ENCODE results near the gene BUD23. TPM values are rescaled to one million over a fixed set of nuclear protein-coding genes. Genes with fewer than 3 reads are reported as not detected.

Gene BUD23
- total RNA-seq, 1 donor from 2014 or later, result 59.3 TPM

DNA sequence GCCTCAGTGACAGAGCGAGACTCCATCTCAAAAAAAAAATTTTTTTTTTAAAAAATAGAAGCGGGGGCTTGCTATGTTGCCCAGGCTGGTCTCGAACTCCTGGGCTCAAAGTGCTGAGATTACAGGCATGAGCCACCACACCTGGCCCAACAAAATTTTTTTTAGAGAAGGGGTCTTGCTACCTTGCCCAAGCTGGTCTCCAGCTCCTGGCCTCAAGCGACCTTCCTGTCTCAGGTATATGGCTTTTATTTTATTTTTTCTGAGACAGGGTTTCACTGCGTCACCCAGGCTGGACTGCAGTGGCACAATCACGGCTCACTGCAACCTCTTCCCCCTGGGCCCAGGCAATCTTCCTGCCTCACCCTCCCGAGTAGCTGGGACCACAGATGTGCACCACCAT lies 56.8 kb downstream of the BUD23 start:
- no peak for DNase-seq (ENCODE audit: extremely low read depth, low read depth, low spot score)

DNA sequence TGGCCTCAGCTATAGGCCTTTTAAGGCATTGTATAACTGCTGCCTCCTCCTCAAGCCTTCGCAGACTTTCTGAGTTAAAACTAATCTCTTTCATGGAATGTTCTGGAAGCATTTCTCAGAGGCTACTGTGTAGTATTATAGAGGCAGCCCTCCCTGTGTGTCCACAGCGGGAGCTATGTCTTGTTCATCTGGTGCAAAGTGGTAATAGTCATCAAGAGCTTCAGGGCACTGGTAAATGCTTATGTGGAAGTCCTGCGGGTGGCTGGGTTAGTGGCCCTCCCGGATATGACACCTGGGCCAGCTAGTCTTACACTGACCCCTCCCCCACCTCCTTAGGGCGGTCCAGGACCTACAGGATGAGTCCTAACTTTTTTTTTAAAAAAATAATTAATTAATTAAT lies 57.4 kb downstream of the BUD23 start:
- DNase-seq (ENCODE audit: extremely low read depth, low read depth, low spot score), result no peak

DNA sequence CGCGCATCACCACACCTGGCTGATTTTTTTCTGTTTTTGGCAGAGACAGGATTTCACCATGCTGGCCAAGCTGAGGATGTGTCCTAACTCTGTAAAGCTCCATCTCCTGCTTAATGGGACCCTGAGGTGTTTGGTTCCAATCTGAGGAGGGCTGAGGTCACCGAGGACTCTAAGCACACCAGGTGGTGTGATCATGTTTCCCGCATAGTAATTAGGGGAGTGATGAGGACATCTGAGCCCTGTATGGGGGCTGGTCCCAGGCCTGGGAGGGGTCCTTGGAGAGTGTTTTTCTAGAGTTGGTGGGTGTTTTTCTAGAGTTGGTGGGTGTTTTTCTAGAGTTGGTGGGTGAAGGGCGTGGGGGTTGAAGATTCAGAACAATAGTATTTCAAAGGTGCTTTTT lies 58.2 kb downstream of the BUD23 start:
- DNase-seq (ENCODE audit: extremely low read depth, low read depth, low spot score), result no peak

DNA sequence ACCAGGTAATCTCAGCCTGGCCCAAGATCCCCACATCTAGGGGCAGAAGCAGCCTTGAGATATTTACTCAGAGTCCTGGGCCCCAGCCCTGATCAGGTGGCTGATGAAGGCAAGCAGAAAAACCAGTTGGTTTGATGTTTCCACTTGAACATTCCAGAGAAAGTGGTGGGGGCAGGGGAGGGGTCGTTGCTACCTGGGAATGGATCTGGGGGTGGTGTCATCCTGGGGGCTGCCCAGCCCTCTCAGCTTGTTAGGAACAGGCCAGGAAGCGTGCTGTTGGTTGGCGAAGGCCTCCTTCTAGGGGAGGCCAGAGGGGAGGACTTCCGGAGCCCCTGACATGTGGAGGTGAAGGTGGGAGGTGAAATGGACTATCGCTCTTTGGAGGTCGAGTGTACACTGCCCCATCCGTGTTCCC lies 58.9 kb downstream of the BUD23 start:
- no peak for DNase-seq (ENCODE audit: extremely low read depth, low read depth, low spot score)

DNA sequence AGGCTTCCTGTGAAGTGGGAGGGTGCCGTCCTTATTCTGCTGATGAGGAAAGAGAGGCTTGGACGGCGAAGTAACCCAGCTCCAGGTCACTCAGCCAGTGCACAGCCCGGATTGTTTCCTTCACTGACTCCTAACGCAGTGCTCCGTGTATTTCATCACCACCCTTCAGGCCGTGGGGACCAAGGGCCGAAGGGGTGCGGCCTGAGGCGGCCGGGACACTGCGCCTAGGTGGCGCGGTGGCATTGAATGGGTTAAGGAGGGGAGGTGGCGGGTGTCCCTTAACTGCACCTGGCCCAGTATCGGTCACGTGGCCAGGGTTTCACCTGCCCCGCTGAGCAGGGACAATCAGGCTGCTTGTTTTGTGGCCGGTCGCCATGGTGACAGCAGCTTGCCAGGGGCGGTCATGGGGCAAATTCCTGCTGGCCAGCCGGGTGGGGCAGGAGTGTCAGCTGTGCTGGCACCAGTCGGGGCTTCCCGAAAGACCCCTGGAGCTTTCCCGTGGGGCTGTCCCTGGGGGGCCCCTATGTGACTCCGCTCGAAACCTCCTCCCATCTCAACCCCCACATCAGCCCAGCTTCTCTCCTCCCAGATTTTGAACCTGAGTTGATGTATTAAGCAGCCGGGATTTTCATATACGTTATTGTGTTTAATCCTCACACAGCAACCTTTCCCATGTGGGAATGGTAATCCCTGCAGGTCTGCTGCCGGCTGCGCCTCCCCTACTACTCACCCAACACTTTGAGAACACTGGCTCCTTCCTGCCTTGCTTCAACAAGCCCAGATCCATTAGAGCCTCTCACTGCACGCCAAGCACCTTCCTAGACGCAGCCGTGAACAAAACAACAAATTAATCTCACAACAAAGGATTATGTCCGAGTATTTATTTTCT lies 59.6 kb downstream of the BUD23 start:
- DNase-seq (ENCODE audit: extremely low read depth, low read depth, low spot score), result no peak

DNA sequence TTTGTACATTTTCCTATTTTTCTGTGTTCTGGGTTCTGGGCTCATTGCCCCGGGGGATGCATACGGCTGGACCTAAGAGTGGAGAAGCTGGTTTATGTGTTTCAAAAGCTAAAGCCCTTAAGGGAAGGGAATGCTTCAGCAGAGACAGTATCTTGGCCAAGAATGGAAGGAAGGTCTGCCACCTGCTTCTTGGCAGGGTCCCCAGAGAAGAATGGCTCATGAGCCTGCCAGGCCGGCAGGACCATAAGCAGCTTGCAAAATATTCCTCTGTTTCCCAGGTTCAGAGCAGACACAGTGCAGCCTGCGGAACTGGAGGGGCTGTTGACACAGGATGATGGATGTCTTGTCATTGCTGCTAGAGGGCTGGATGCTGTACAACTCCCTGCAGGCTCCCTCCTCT lies 63.0 kb downstream of the BUD23 start:
- no peak for DNase-seq (ENCODE audit: extremely low read depth, low read depth, low spot score)

Other genes starting within 250 kb of the BUD23 start
- gene FZD9, start 249.8 kb upstream of the BUD23 start, total RNA-seq, result 1.6 and 1.9 TPM in 2 replicates
- gene BAZ1B, start 161.3 kb upstream of the BUD23 start, total RNA-seq, result 43.4 and 57.2 TPM in 2 replicates
- 53.7 and 60.2 TPM in 2 replicates for gene BCL7B, start 125.9 kb upstream of the BUD23 start, total RNA-seq
- gene TBL2, start 105.0 kb upstream of the BUD23 start, total RNA-seq, result 43.4 and 70.9 TPM in 2 replicates
- gene MLXIPL, start 59.1 kb upstream of the BUD23 start, total RNA-seq, result not detected in 2 replicates
- 2.8 and 6.9 TPM in 2 replicates for gene VPS37D, start 15.8 kb upstream of the BUD23 start, total RNA-seq
- 4.6 and 5.4 TPM in 2 replicates for gene DNAJC30, start 144 bp upstream of the BUD23 start, total RNA-seq
- 19.5 and 22.0 TPM in 2 replicates for gene STX1A, start 36.1 kb downstream of the BUD23 start, total RNA-seq
- 12.4 and 14.3 TPM in 2 replicates for gene ABHD11, start 55.2 kb downstream of the BUD23 start, total RNA-seq
- not detected in 2 replicates for gene CLDN3, start 86.7 kb downstream of the BUD23 start, total RNA-seq
- 0.93 and 9.4 TPM in 2 replicates for gene CLDN4, start 147.4 kb downstream of the BUD23 start, total RNA-seq
- gene METTL27, start 158.9 kb downstream of the BUD23 start, total RNA-seq, result 0.41 and 5.3 TPM in 2 replicates
- gene TMEM270, start 177.6 kb downstream of the BUD23 start, total RNA-seq, result not detected in 2 replicates